Right lobe of liver (tissue), 6 donors: Measurements from ENCODE around the gene NTM. TPM values are rescaled to one million over a fixed set of nuclear protein-coding genes. Genes with fewer than 3 reads are reported as not detected.

ENCODE experiments used
- ATAC-seq, 4 donors: fragments of 200-7000 bp; cut with Tn5 transposase; one replicate each; pipeline ENCODE4 v1.9.1; 2020; ENCODE audit warnings: mild to moderate bottlenecking in 4 of 4, moderate library complexity in 4 of 4
- DNase-seq, 3 donors: peaks; one replicate each; pipeline ENCODE4 v3.0.0-alpha.2; 2020
- H3K27ac ChIP-seq, 3 donors: fragments of 200-600 bp; one replicate each; pipeline ENCODE4 v1.8.0; 2022
- H3K27me3 ChIP-seq, 2 donors: fragments of 200-600 bp; one replicate each; pipeline ENCODE4 v1.8.0; 2022
- H3K36me3 ChIP-seq, 4 donors: fragments of 200-600 bp; sonication (generic) in 1 of 4; one replicate each; pipeline versions ENCODE4 v1.5.1 to v1.8.0; 2017 to 2022; ENCODE audit warnings: control low read depth in 1 of 4
- H3K4me1 ChIP-seq, 4 donors: fragments of 200-600 bp; sonication (generic) in 1 of 4; one replicate each; pipeline versions ENCODE4 v1.5.1 to v1.8.0; 2017 to 2022; ENCODE audit warnings: control low read depth in 1 of 4
- H3K4me3 ChIP-seq, 3 donors: fragments of 200-600 bp; one replicate each; pipeline ENCODE4 v1.8.0; 2022
- H3K9me3 ChIP-seq, 4 donors: fragments of 200-600 bp; sonication (generic) in 1 of 4; one replicate each; pipeline versions ENCODE4 v1.5.1 to v1.8.0; 2017 to 2022; ENCODE audit warnings: control low read depth in 1 of 4
- CTCF ChIP-seq, 4 donors: fragments of 200-600 bp in 3 of 4; fragments of 450-650 bp in 1 of 4; IDR thresholded peaks; one replicate each; pipeline versions ENCODE4 v1.5.1 to v1.8.0; 2016 to 2022; ENCODE audit warnings: antibody characterized with exemption in 4 of 4, mild to moderate bottlenecking in 2 of 4
- POLR2A ChIP-seq: fragments of 450-650 bp; IDR thresholded peaks from one replicate; pipeline ENCODE4 v1.6.1; 2017; ENCODE audit warnings: antibody characterized with exemption, mild to moderate bottlenecking
- WGBS: methylation state at CpG from one replicate; pipeline ENCODE4 v1.1.6; 2018; ENCODE audit warnings: low coverage, low lambda C conversion rate; ENCODE audit not compliant: insufficient coverage; ENCODE audit errors: missing lambda C conversion rate; 5-methylcytosine and 5-hydroxymethylcytosine counted together
- intact Hi-C, 2 donors: fragments of 100-400 bp; cut with DNase I; formaldehyde crosslinking; loops; one replicate each; pipeline versions ENCODE4 v1.11.2 to v1.14.1; 2022
- total RNA-seq, 6 experiments: library from RNA; depleted of rRNA in 2 of 6; stranded (reverse); fragments of >200 nt in 2 of 6; fragmentation: NEBNext Ultra II Directional in 3 of 6; extraction: Animal tissue kit (Norgen Biotek cat#: 25700) in 3 of 6; gene quantifications; one replicate each; pipeline versions ENCODE4 v1.1.0 to v1.2.4, GENCODE V29; 2016 to 2023
- donor health status: DM: no; HTN: yes; CAD: no.
- donor health status: DM: no; HTN: no; CAD: no.
- donor health status: DM: no; HTN: no; CAD: no.
- donor health status: DM: no; HTN: yes; CAD: no.
- donor health status: DM: no; HTN: yes; CAD: no.

NTM gene
- total RNA-seq, 6 experiments from 2014 or later: 0.35 TPM; not detected in 5

DNA sequence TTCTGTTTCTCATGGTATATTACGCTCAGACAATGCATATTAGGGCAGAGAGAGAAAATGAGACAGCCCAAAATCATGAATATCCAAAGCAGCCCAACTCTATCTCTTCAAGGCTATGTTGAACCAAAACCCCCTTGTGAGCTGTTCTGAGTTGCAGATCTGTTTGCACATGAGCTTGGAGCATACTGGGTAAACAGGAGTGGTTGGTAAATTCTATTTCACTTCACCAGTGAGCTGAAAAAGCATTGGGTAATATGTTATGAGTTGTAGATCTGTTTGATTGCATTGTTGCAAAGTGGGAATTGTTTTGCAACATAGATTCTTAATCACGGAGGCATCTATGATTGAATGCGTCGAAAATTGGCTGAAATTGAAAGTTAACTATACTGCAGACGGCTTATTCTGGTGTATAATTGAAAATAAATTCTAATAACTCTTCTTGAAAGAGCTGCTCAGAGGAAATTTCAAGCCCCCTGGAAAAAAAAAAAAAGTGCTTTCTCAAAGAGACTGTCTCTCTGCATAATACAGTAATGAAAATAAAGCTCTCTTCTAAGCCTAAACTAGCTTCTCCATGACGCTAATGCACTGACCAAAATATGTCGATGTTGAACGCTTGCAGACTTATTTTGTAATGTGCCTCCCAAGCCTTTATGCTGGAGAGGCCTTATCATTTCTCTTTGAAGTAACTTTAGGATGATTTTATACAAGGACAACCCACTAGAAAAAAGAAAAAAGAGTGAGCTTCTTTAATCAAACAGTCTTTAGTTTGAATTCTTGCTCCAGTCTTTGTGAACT lies 263.7 kb downstream of the NTM start:
- 50% methylated on average over 8 of the region's 8 CpGs for WGBS
- ATAC-seq (no peak), DNase-seq (no peak)
- intact Hi-C loops: no loop called here
- TF ChIP-seq CTCF (IDR thresholded peaks at IDR 0.05) (no peak), POLR2A (no peak)
- Histone ChIP-seq H3K9me3 (no peaks in the 10 kb centered on the region), H3K27me3 (no peaks in the 10 kb centered on the region), H3K27ac (no peak overlapping the region), H3K4me1 (no peaks in the 10 kb centered on the region), H3K36me3 (no peaks in the 10 kb centered on the region), H3K4me3 (no peak overlapping the region)

DNA sequence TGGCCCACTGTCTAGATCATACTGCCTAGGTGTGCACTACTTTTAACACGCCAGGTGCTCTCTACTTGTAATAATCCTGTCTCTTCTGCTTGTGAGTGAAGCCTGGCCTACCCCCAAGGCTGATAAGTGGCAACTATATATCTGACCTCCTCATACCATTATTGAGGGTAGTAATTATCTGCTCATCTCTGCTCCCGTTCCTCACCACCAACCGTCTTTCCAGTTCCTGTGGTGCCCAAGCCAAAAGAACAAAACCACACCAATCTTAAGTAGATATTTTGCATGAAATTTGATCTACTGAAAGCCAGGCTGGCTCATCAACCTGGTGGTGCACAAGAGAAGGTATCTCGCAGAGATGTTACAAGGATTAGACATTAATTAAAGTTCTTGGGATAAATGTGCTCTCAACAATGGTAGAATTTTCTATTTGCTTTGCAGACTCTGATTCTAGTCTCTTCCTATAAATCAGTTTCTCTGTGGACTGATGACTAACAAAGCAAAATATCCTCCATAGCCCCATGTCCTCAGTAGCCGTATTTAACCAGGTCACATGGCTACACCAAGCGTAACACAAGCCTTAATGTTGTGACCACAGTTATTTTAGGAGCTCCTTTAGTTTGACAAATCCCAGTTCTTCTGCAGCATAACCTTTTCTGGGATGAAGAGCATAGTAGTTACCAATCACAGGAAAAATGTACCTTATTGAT lies 267.2 kb downstream of the NTM start:
- 53% methylated on average over 6 of the region's 6 CpGs for WGBS
- intact Hi-C loops: no loop called here

GRCh38 chr11:131638889-131639288 lies 268.5 kb downstream of the NTM start:
- Histone ChIP-seq H3K27me3 (no peaks in the 10 kb centered on the region), H3K4me3 (no peak overlapping the region), H3K36me3 (no peaks in the 10 kb centered on the region), H3K27ac (no peak overlapping the region), H3K9me3 (no peaks in the 10 kb centered on the region), H3K4me1 (no peaks in the 10 kb centered on the region)
- TF ChIP-seq CTCF (IDR thresholded peaks at IDR 0.05) (no peak), POLR2A (no peak)
- DNase-seq: no peak
- ATAC-seq: no peak
- intact Hi-C loops: no loop called here
- 56% methylated on average over 3 of the region's 3 CpGs for WGBS

More for the DNA sequence above, 267.2 kb downstream of the NTM start:
- no peak for ATAC-seq
- Histone ChIP-seq H3K27ac (no peak overlapping the region), H3K27me3 (no peaks in the 10 kb centered on the region), H3K9me3 (no peaks in the 10 kb centered on the region), H3K4me3 (no peak overlapping the region), H3K36me3 (no peaks in the 10 kb centered on the region), H3K4me1 (no peaks in the 10 kb centered on the region)
- no peak for TF ChIP-seq POLR2A
- no peak for TF ChIP-seq CTCF (IDR thresholded peaks at IDR 0.05)
- DNase-seq: no peak

GRCh38 chr11:131640320-131640719 lies 269.9 kb downstream of the NTM start:
- no peak overlapping the region for H3K27ac ChIP-seq
- H3K27me3 ChIP-seq: no peaks in the 10 kb centered on the region
- H3K9me3 ChIP-seq: no peaks in the 10 kb centered on the region
- TF ChIP-seq POLR2A (no peak), CTCF (IDR thresholded peaks at IDR 0.05) (no peak)
- H3K4me1 ChIP-seq: no peaks in the 10 kb centered on the region
- ATAC-seq: no peak
- no peaks in the 10 kb centered on the region for H3K36me3 ChIP-seq
- DNase-seq: no peak
- intact Hi-C loops: no loop called here
- no peak overlapping the region for H3K4me3 ChIP-seq
- WGBS: 41% methylated on average over 5 of the region's 5 CpGs
